HEK293 (cell line): ENCODE measurements around the gene QPCT.
A peak's percentile ranks its signal among the peaks of the same experiment; 100 is the strongest.

ENCODE experiments used
- CTCF ChIA-PET: fragments of 350-600 bp; formaldehyde crosslinking; extraction: SDS; loops from one replicate; lab custom pipeline; 2021; ENCODE audit warnings: antibody characterized with exemption; lab: Yijun Ruan, JAX
- POLR2A ChIA-PET: fragments of 300-600 bp; formaldehyde crosslinking; extraction: SDS; loops from one replicate; lab custom pipeline; 2020; ENCODE audit warnings: antibody characterized with exemption, inconsistent platforms; lab: Yijun Ruan, JAX
- H3K27ac ChIP-seq: fragments of 200-500 bp; sonication (Bioruptor generic); 2 replicates; pipeline ENCODE4 v1.5.1; 2014; ENCODE audit warnings: low read depth, low read length, control low read depth, inconsistent platforms; ENCODE audit errors: extremely low read depth
- H3K36me3 ChIP-seq, 2 experiments: fragments of 200-500 bp in 1 of 2; sonication (Bioruptor generic) in 1 of 2; 1 replicate in 1 of 2; 2 replicates in 1 of 2; pipeline ENCODE4 v1.5.1; 2014 to 2017; ENCODE audit warnings: inconsistent platforms in 2 of 2, low read length in 2 of 2; ENCODE audit not compliant: control insufficient read depth in 2 of 2, insufficient read depth in 1 of 2
- H3K4me1 ChIP-seq: fragments of 200-500 bp; sonication (Bioruptor generic); 2 replicates; pipeline ENCODE4 v1.5.1; 2014; ENCODE audit warnings: mild to moderate bottlenecking, low read length, inconsistent platforms; ENCODE audit not compliant: control insufficient read depth, insufficient read depth
- H3K4me3 ChIP-seq: 2 replicates; pipeline ENCODE4 v1.5.1; 2011; ENCODE audit warnings: low read depth, mild to moderate bottlenecking, control low read depth, low read length, moderate library complexity
- H3K9me3 ChIP-seq: fragments of 200-500 bp; sonication (Bioruptor generic); 2 replicates; pipeline ENCODE4 v1.5.1; 2014; ENCODE audit warnings: low read depth, low read length, inconsistent platforms; ENCODE audit not compliant: control insufficient read depth, insufficient read depth
- ATF2 ChIP-seq: fragments of 450-650 bp; formaldehyde crosslinking; IDR thresholded peaks from 2 replicates; pipeline ENCODE4 v1.5.1; 2016; ENCODE audit warnings: missing biosample characterization, missing genetic modification characterization, low read depth
- MZF1 ChIP-seq: fragments of 450-650 bp; formaldehyde crosslinking; IDR thresholded peaks from 2 replicates; pipeline ENCODE4 v1.5.1; 2017; ENCODE audit warnings: missing biosample characterization, missing genetic modification characterization, borderline replicate concordance
- PRDM6 ChIP-seq: fragments of 450-650 bp; formaldehyde crosslinking; IDR thresholded peaks from 2 replicates; pipeline ENCODE4 v1.5.1; 2017; ENCODE audit warnings: missing biosample characterization, missing genetic modification characterization
- ZBTB11 ChIP-seq: fragments of 450-650 bp; formaldehyde crosslinking; conservative IDR thresholded peaks from 2 replicates; pipeline ENCODE4 v1.5.1; 2016; ENCODE audit warnings: low read depth, missing biosample characterization, missing genetic modification characterization
- ZNF157 ChIP-seq: fragments of 450-650 bp; formaldehyde crosslinking; IDR thresholded peaks from 2 replicates; pipeline ENCODE4 v1.5.1; 2016; ENCODE audit warnings: missing biosample characterization, missing genetic modification characterization
- ZNF280D ChIP-seq: fragments of 450-650 bp; formaldehyde crosslinking; IDR thresholded peaks from 2 replicates; pipeline ENCODE4 v1.5.1; 2016; ENCODE audit warnings: missing biosample characterization, missing genetic modification characterization
- ZNF362 ChIP-seq: fragments of 450-650 bp; formaldehyde crosslinking; IDR thresholded peaks from 2 replicates; pipeline ENCODE4 v1.5.1; 2016; ENCODE audit warnings: missing biosample characterization, missing genetic modification characterization
- ZNF398 ChIP-seq: fragments of 450-650 bp; formaldehyde crosslinking; IDR thresholded peaks from 2 replicates; pipeline ENCODE4 v1.5.1; 2017; ENCODE audit warnings: missing biosample characterization, missing genetic modification characterization
- ZNF600 ChIP-seq: fragments of 450-650 bp; formaldehyde crosslinking; IDR thresholded peaks from 2 replicates; pipeline ENCODE4 v1.5.1; 2016; ENCODE audit warnings: missing biosample characterization, missing genetic modification characterization
- ZNF623 ChIP-seq: fragments of 450-650 bp; formaldehyde crosslinking; IDR thresholded peaks from 2 replicates; pipeline ENCODE4 v1.5.1; 2016; ENCODE audit warnings: missing biosample characterization, missing genetic modification characterization
- ZNF629 ChIP-seq: fragments of 450-650 bp; formaldehyde crosslinking; IDR thresholded peaks from 2 replicates; pipeline ENCODE4 v1.5.1; 2017; ENCODE audit warnings: missing biosample characterization, missing genetic modification characterization
- ZNF664 ChIP-seq: fragments of 450-650 bp; formaldehyde crosslinking; IDR thresholded peaks from 2 replicates; pipeline ENCODE4 v1.5.1; 2016; ENCODE audit warnings: missing biosample characterization, missing genetic modification characterization
- ZNF830 ChIP-seq: fragments of 450-650 bp; IDR thresholded peaks from 2 replicates; pipeline ENCODE4 v1.5.0; 2018; ENCODE audit warnings: missing biosample characterization, missing genetic modification characterization, low read depth, mild to moderate bottlenecking, moderate library complexity
- ZNF843 ChIP-seq: fragments of 450-650 bp; formaldehyde crosslinking; IDR thresholded peaks from 2 replicates; pipeline ENCODE4 v1.5.1; 2016; ENCODE audit warnings: missing biosample characterization, missing genetic modification characterization
- ZXDB ChIP-seq: fragments of 450-650 bp; formaldehyde crosslinking; IDR thresholded peaks from 2 replicates; pipeline ENCODE4 v1.5.1; 2016; ENCODE audit warnings: missing biosample characterization, missing genetic modification characterization

The QPCT gene

GRCh38 chr2:37295469-37296073, 48.9 kb upstream of the QPCT start (continued):
- no peak for TF ChIP-seq ZBTB11 (tag by site-specific recombination)
- peak; percentile 75 for TF ChIP-seq ZNF843 (tag by site-specific recombination)
- peak; percentile 76 for TF ChIP-seq PRDM6
- no peak for TF ChIP-seq ZNF362 (tag by site-specific recombination)
- no peak for TF ChIP-seq ZNF623 (tag by site-specific recombination)
- 0 out of 2 replicates have a peak, but pooled peaks have one; percentile 28 for TF ChIP-seq ZXDB
- TF ChIP-seq ZNF830 (tag by site-specific recombination), result no peak
- no peak for TF ChIP-seq ZNF664 (tag by site-specific recombination)
- TF ChIP-seq MZF1 (tag by site-specific recombination), result no peak
- no peak for TF ChIP-seq ZNF157 (tag by site-specific recombination)
- TF ChIP-seq, all 188 proteins: peak for 4

- Histone ChIP-seq H3K27ac (no peak overlapping the region), H3K4me1 (peaks cover 27% of the 10 kb centered on the region), H3K4me3 (no peak overlapping the region), H3K9me3 (no peaks in the 10 kb centered on the region), H3K36me3 (peaks cover 5 to 7% of the 10 kb centered on the region in 2 experiments; a peak in 2 of 3 replicates)
- CTCF ChIA-PET, result no interaction called here
- TF ChIP-seq ZNF629, result peak; percentile 62; the same call in 1 of the 2 replicates
- peak; percentile 62 for TF ChIP-seq ZNF398
- 0 out of 2 replicates have a peak, but pooled peaks have one; percentile 25 for TF ChIP-seq ZNF600 (tag by site-specific recombination)
- TF ChIP-seq ATF2 (tag by site-specific recombination), result peak; percentile 66
- no peak for TF ChIP-seq ZNF280D (tag by site-specific recombination)
- POLR2A ChIA-PET, result no interaction called here
Measured at GRCh38 chr2:37297632-37298031, 46.8 kb upstream of the QPCT start.
